Keratinocyte (primary cell): ENCODE data around the gene CR1L. TPM values are rescaled to one million over a fixed set of nuclear protein-coding genes. Genes with fewer than 3 reads are reported as not detected.

Experiments used
- DNase-seq: peaks from one replicate; pipeline ENCODE4 v3.0.0-alpha.2; 2011; ENCODE audit warnings: low read depth, missing footprints, low spot score
- FAIRE-seq: peaks from 2 replicates; lab custom pipeline; 2011; peaks lifted over from hg19 to GRCh38; lab: Jason Lieb, UNC
- H2AFZ ChIP-seq: 2 replicates; pipeline ENCODE4 v1.6.0; 2012; ENCODE audit warnings: low read length, control low read depth, inconsistent platforms; ENCODE audit not compliant: control insufficient read depth
- H3K27ac ChIP-seq: 2 replicates; pipeline ENCODE4 v1.5.1; 2011; ENCODE audit warnings: low read length; ENCODE audit not compliant: control insufficient read depth, insufficient read depth
- H3K27me3 ChIP-seq: 3 replicates; pipeline ENCODE4 v1.6.0; 2011; ENCODE audit warnings: low read length; ENCODE audit not compliant: control insufficient read depth, insufficient read depth; ENCODE audit errors: extremely low read depth
- H3K36me3 ChIP-seq, 2 experiments: 2 replicates in 1 of 2; 3 replicates in 1 of 2; pipeline ENCODE4 v1.5.1; 2011; ENCODE audit warnings: low read length in 2 of 2, mild to moderate bottlenecking in 1 of 2; ENCODE audit not compliant: control insufficient read depth in 2 of 2, insufficient read depth in 2 of 2; ENCODE audit errors: extremely low read depth in 1 of 2
- H3K4me1 ChIP-seq: 3 replicates; pipeline ENCODE4 v1.5.1; 2011; ENCODE audit warnings: low read length; ENCODE audit not compliant: control insufficient read depth, insufficient read depth; ENCODE audit errors: extremely low read depth
- H3K4me2 ChIP-seq: 3 replicates; pipeline ENCODE4 v1.6.0; 2011; ENCODE audit warnings: low read depth, low read length; ENCODE audit not compliant: control insufficient read depth, insufficient read depth; ENCODE audit errors: extremely low read depth
- H3K4me3 ChIP-seq, 3 experiments: fragments of 200-600 bp in 1 of 3; sonication (generic) in 1 of 3; 2 replicates in 2 of 3; 3 replicates in 1 of 3; pipeline ENCODE4 v1.5.1; 2011 to 2016; ENCODE audit warnings: low read length in 3 of 3, mild to moderate bottlenecking in 3 of 3, control low read depth in 2 of 3, inconsistent platforms in 1 of 3, low read depth in 1 of 3, mixed read lengths in 1 of 3, mixed run types in 1 of 3, moderate library complexity in 1 of 3; ENCODE audit not compliant: control insufficient read depth in 2 of 3, insufficient read depth in 2 of 3; ENCODE audit errors: extremely low read depth in 1 of 3
- H3K79me2 ChIP-seq: 2 replicates; pipeline ENCODE4 v1.6.0; 2012; ENCODE audit warnings: low read length; ENCODE audit not compliant: control insufficient read depth, insufficient read depth
- H3K9ac ChIP-seq: 3 replicates; pipeline ENCODE4 v1.6.0; 2011; ENCODE audit warnings: low read length; ENCODE audit not compliant: control insufficient read depth, insufficient read depth; ENCODE audit errors: extremely low read depth
- H3K9me1 ChIP-seq: 3 replicates; pipeline ENCODE4 v1.6.0; 2011; ENCODE audit warnings: low read length; ENCODE audit not compliant: control insufficient read depth, insufficient read depth; ENCODE audit errors: extremely low read depth
- H3K9me3 ChIP-seq: 2 replicates; pipeline ENCODE4 v1.5.1; 2012; ENCODE audit warnings: low read depth, low read length; ENCODE audit not compliant: control insufficient read depth
- H4K20me1 ChIP-seq: 3 replicates; pipeline ENCODE4 v1.6.0; 2011; ENCODE audit warnings: low read length; ENCODE audit not compliant: control insufficient read depth, insufficient read depth; ENCODE audit errors: extremely low read depth
- CTCF ChIP-seq, 3 experiments: IDR thresholded peaks in 1 of 3; conservative IDR thresholded peaks in 1 of 3; optimal IDR thresholded peaks in 1 of 3; 2 replicates in 2 of 3; 3 replicates in 1 of 3; pipeline versions ENCODE3 to v1.5.1; 2011; ENCODE audit warnings: low read length in 3 of 3, mild to moderate bottlenecking in 3 of 3, moderate library complexity in 2 of 3, control low read depth in 1 of 3, inconsistent platforms in 1 of 3; ENCODE audit not compliant: insufficient read depth in 2 of 3; ENCODE audit errors: extremely low read depth in 1 of 3
- EZH2 ChIP-seq: IDR thresholded peaks from one replicate; pipeline ENCODE4 v1.6.1; 2012; ENCODE audit warnings: inconsistent platforms, mild to moderate bottlenecking, low read length, moderate library complexity
- dilution Hi-C: fragments of 300-500 bp; cut with MboI; formaldehyde crosslinking; loops from one replicate; pipeline ENCODE4 v1.7.0; 2020; ENCODE audit warnings: low sequenced_read_pairs; ENCODE audit not compliant: extremely low pct_ligation_motif_present
- polyA plus RNA-seq, 5 experiments: library from polyadenylated mRNA; depleted of rRNA in 3 of 5; stranded (reverse) in 3 of 5; stranded (forward) in 1 of 5; unstranded in 1 of 5; fragments of >200 nt; gene quantifications; 1 replicate in 1 of 5; 2 replicates in 3 of 5; 3 replicates in 1 of 5; pipeline versions ENCODE4 v1.2.1 to v1.2.3, GENCODE V29; 2011 to 2012; ENCODE audit warnings: missing spikeins in 2 of 5, low read depth in 1 of 5, low replicate concordance in 1 of 5

CR1L gene
- polyA plus RNA-seq, 1 donor (not counting 4 experiments of a cell fraction or from before 2014, with no cell fraction given): not detected

- Histone ChIP-seq H4K20me1 (no peaks in the 10 kb centered on the region), H3K9me3 (no peaks in the 10 kb centered on the region), H3K9me1 (no peaks in the 10 kb centered on the region), H3K4me2 (no peak overlapping the region), H3K79me2 (no peaks in the 10 kb centered on the region), H3K36me3 (no peaks in the 10 kb centered on the region), H2AFZ (no peak overlapping the region), H3K27ac (no peak overlapping the region), H3K4me1 (no peaks in the 10 kb centered on the region), H3K27me3 (no peaks in the 10 kb centered on the region), H3K4me3 (no peak overlapping the region), H3K9ac (no peak overlapping the region)
- DNase-seq (no peak), FAIRE-seq (no peak)
- TF ChIP-seq CTCF (optimal IDR thresholded peaks at IDR 0.05 in 1 of 3, IDR thresholded peaks at IDR 0.05 in 1 of 3, conservative IDR thresholded peaks at IDR 0.05 in 1 of 3; ENCODE audit: extremely low read depth in 1 of 3, insufficient read depth in 2 of 3, low read length in 3 of 3) (no peak), EZH2 (no peak)
- dilution Hi-C loops: no loop called here
Measured at GRCh38 chr1:207740207-207740606, 95.3 kb downstream of the CR1L start.

DNA sequence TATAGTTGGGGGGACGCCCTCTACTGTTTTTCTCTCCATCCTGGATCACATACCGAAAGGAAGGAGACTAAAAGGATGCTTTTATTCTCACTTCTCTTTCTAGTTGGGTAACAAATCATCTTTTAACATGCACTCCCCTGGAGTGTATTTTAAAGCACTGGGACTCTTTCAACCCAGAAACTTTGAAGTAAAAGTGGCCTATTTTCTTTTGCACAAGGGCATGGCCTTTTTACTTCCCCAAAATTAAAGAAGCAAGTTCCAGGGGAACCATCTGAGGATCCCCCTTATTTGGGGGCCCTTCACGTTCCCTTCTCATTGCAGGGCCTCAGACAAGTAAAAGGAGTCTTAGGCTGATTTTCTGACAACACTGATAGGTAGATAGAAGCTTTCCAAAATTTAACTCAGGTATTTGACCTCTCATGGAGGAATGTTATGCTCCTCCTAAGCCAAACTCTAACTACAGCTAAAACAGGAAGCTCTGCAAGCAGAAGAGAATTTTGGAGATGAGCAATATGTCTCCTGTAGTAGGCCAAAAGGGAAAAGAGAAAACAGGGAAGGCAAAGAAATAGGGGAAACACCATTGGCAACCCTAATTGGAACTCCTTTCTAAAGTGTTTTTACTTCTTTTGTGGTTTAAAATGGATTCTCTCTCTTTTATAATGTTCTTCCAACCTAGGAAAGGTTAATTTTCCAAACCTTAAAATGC lies 98.1 kb downstream of the CR1L start:
- H4K20me1 ChIP-seq: no peaks in the 10 kb centered on the region
- H3K4me1 ChIP-seq: no peaks in the 10 kb centered on the region

More for the DNA sequence above, 98.1 kb downstream of the CR1L start:
- H3K27me3 ChIP-seq: no peaks in the 10 kb centered on the region
- FAIRE-seq: no peak
- no peak overlapping the region for H3K4me3 ChIP-seq
- H3K4me2 ChIP-seq: no peak overlapping the region
- H3K9me1 ChIP-seq: no peaks in the 10 kb centered on the region
- no peaks in the 10 kb centered on the region for H3K79me2 ChIP-seq
- H3K9me3 ChIP-seq: no peaks in the 10 kb centered on the region
- H3K36me3 ChIP-seq: no peaks in the 10 kb centered on the region
- H2AFZ ChIP-seq: no peak overlapping the region
- TF ChIP-seq EZH2: no peak
- no peak for TF ChIP-seq CTCF (optimal IDR thresholded peaks at IDR 0.05 in 1 of 3, IDR thresholded peaks at IDR 0.05 in 1 of 3, conservative IDR thresholded peaks at IDR 0.05 in 1 of 3; ENCODE audit: extremely low read depth in 1 of 3, insufficient read depth in 2 of 3, low read length in 3 of 3)
- DNase-seq: no peak
- no peak overlapping the region for H3K9ac ChIP-seq
- no peak overlapping the region for H3K27ac ChIP-seq
- dilution Hi-C loops: no loop called here
